IMR-90 (cell line): ENCODE measurements around the gene ZNF346. TPM values are rescaled to one million over a fixed set of nuclear protein-coding genes. Genes with fewer than 3 reads are reported as not detected.

Source experiments
- ATAC-seq: fragments of 200-7000 bp; cut with Tn5 transposase; 2 replicates; pipeline ENCODE4 v1.9.1; 2020; ENCODE audit warnings: low read depth, mild to moderate bottlenecking, moderate library complexity
- BruUV-seq: library from RNA; stranded (reverse); fragments of 400-500 nt; replicated peaks from 2 replicates; lab custom pipeline; 2021; lab: Mats Ljungman, UMichigan
- CTCF ChIA-PET: fragments of 300-600 bp; formaldehyde crosslinking; extraction: SDS; loops from one replicate; lab custom pipeline; 2021; ENCODE audit warnings: antibody characterized with exemption; lab: Yijun Ruan, JAX
- POLR2A ChIA-PET: fragments of 300-600 bp; sonication (Branson Sonifier 250); formaldehyde crosslinking; loops from one replicate; lab custom pipeline; 2022; ENCODE audit warnings: antibody characterized with exemption; ENCODE audit not compliant: unreplicated experiment; lab: Charles Lee
- DNase-seq: peaks from one replicate; pipeline ENCODE4 v3.0.0; 2013
- H2AFZ ChIP-seq: replicated peaks from 2 replicates; pipeline ENCODE3; 2013; ENCODE audit warnings: low read length, mild to moderate bottlenecking; ENCODE audit not compliant: poor library complexity
- H2AK5ac ChIP-seq: 2 replicates; pipeline ENCODE4 v1.6.1; 2013; ENCODE audit warnings: low read depth, low read length, inconsistent platforms
- H2AK9ac ChIP-seq: replicated peaks from 2 replicates; pipeline ENCODE3; 2013; ENCODE audit warnings: mild to moderate bottlenecking, low read depth, low read length, moderate library complexity; ENCODE audit not compliant: poor library complexity
- H2BK120ac ChIP-seq: 2 replicates; pipeline ENCODE4 v1.6.1; 2013; ENCODE audit warnings: low read depth, low read length, inconsistent platforms
- H2BK15ac ChIP-seq: 3 replicates; pipeline ENCODE4 v1.6.1; 2013; ENCODE audit warnings: low read depth, low read length, inconsistent platforms
- H2BK20ac ChIP-seq: 2 replicates; pipeline ENCODE4 v1.6.1; 2013; ENCODE audit warnings: low read depth, mild to moderate bottlenecking, inconsistent platforms, low read length, moderate library complexity
- H2BK5ac ChIP-seq: 2 replicates; pipeline ENCODE4 v1.6.1; 2013; ENCODE audit warnings: mild to moderate bottlenecking, low read depth, low read length, inconsistent platforms; ENCODE audit not compliant: poor library complexity, severe bottlenecking
- H3K14ac ChIP-seq: replicated peaks from 2 replicates; pipeline ENCODE4 v1.6.1; 2013; ENCODE audit warnings: low read depth, low read length, inconsistent platforms
- H3K18ac ChIP-seq: 2 replicates; pipeline ENCODE4 v1.6.1; 2013; ENCODE audit warnings: low read depth, low read length, control low read depth
- H3K23ac ChIP-seq: 2 replicates; pipeline ENCODE4 v1.6.1; 2013; ENCODE audit warnings: low read depth, low read length, inconsistent platforms
- H3K27ac ChIP-seq: 2 replicates; pipeline ENCODE4 v1.5.1; 2013; ENCODE audit warnings: mild to moderate bottlenecking, control low read depth, low read length; ENCODE audit not compliant: insufficient read depth
- H3K27me3 ChIP-seq: 2 replicates; pipeline ENCODE4 v1.6.1; 2013; ENCODE audit warnings: low read length; ENCODE audit not compliant: control insufficient read depth, insufficient read depth
- H3K36me3 ChIP-seq: 2 replicates; pipeline ENCODE4 v1.6.1; 2013; ENCODE audit warnings: low read length, mixed read lengths; ENCODE audit not compliant: control insufficient read depth, insufficient read depth
- H3K4ac ChIP-seq: 2 replicates; pipeline ENCODE4 v1.6.1; 2013; ENCODE audit warnings: low read depth, low read length, inconsistent platforms
- H3K4me1 ChIP-seq: 2 replicates; pipeline ENCODE4 v1.6.1; 2013; ENCODE audit warnings: low read length, mixed read lengths; ENCODE audit not compliant: control insufficient read depth, insufficient read depth
- H3K4me2 ChIP-seq: 2 replicates; pipeline ENCODE4 v1.6.1; 2013; ENCODE audit warnings: low read depth, mild to moderate bottlenecking, control low read depth, low read length, moderate library complexity
- H3K4me3 ChIP-seq: 2 replicates; pipeline ENCODE4 v1.5.1; 2013; ENCODE audit warnings: low read depth, mild to moderate bottlenecking, control low read depth, low read length, moderate library complexity; ENCODE audit not compliant: insufficient read depth
- H3K56ac ChIP-seq: 2 replicates; pipeline ENCODE4 v1.6.1; 2013; ENCODE audit warnings: low read length, inconsistent platforms; ENCODE audit not compliant: insufficient read depth; ENCODE audit errors: extremely low read depth
- H3K79me1 ChIP-seq, 2 experiments: 2 replicates each; pipeline ENCODE4 v1.6.1; 2013; ENCODE audit warnings: low read length in 2 of 2, inconsistent platforms in 1 of 2, low read depth in 1 of 2
- H3K9ac ChIP-seq: 2 replicates; pipeline ENCODE4 v1.6.1; 2013; ENCODE audit warnings: low read depth, low read length, control low read depth
- H3K9me1 ChIP-seq: 2 replicates; pipeline ENCODE4 v1.6.1; 2013; ENCODE audit warnings: low read length, inconsistent platforms; ENCODE audit not compliant: insufficient read depth
- H3K9me3 ChIP-seq: 2 replicates; pipeline ENCODE4 v1.6.1; 2013; ENCODE audit warnings: low read length; ENCODE audit not compliant: control insufficient read depth, insufficient read depth
- H4K20me1 ChIP-seq: 2 replicates; pipeline ENCODE4 v1.6.1; 2013; ENCODE audit warnings: low read length, inconsistent platforms; ENCODE audit not compliant: insufficient read depth
- H4K5ac ChIP-seq: 2 replicates; pipeline ENCODE4 v1.6.1; 2013; ENCODE audit warnings: mild to moderate bottlenecking, low read depth, low read length, control low read depth
- H4K8ac ChIP-seq, 2 experiments: 2 replicates each; pipeline ENCODE4 v1.6.1; 2013; ENCODE audit warnings: low read depth in 2 of 2, low read length in 2 of 2, control low read depth in 1 of 2, inconsistent platforms in 1 of 2
- H4K91ac ChIP-seq: 2 replicates; pipeline ENCODE4 v1.6.1; 2013; ENCODE audit warnings: low read depth, low read length, inconsistent platforms; ENCODE audit not compliant: insufficient read depth
- CEBPB ChIP-seq: IDR thresholded peaks from 2 replicates; pipeline ENCODE4 v1.6.1; 2012; ENCODE audit warnings: low read depth, low read length, improper control_type of control experiment
- FOS ChIP-seq: fragments of 150-350 bp; IDR thresholded peaks from 2 replicates; pipeline ENCODE4 v1.6.1; 2016; ENCODE audit warnings: low read depth, low read length
- MAZ ChIP-seq: IDR thresholded peaks from 2 replicates; pipeline ENCODE4 v1.6.1; 2012; ENCODE audit warnings: low read depth, mild to moderate bottlenecking, low read length, improper control_type of control experiment, moderate library complexity, borderline replicate concordance
- MXI1 ChIP-seq: IDR thresholded peaks from 2 replicates; pipeline ENCODE4 v1.6.1; 2012; ENCODE audit warnings: low read depth, mild to moderate bottlenecking, low read length, moderate library complexity, borderline replicate concordance
- NFE2L2 ChIP-seq: fragments of 150-350 bp; IDR thresholded peaks from 2 replicates; pipeline ENCODE4 v1.6.1; 2016; ENCODE audit warnings: low read depth, mild to moderate bottlenecking, low read length
- RAD21 ChIP-seq: IDR thresholded peaks from 2 replicates; pipeline ENCODE4 v1.6.1; 2012; ENCODE audit warnings: low read length, improper control_type of control experiment
- RFX5 ChIP-seq: IDR thresholded peaks from 2 replicates; pipeline ENCODE4 v1.8.0; 2012; ENCODE audit warnings: low read depth, mild to moderate bottlenecking, low read length, moderate library complexity
- USF2 ChIP-seq: fragments of 150-350 bp; IDR thresholded peaks from 2 replicates; pipeline ENCODE4 v1.6.1; 2017; ENCODE audit warnings: mild to moderate bottlenecking, antibody characterized with exemption, low read length, low read depth
- WGBS, 2 experiments: methylation state at CpG; one replicate each; pipeline versions ENCODE4 v1.1.5 to v1.1.7; 2013; ENCODE audit warnings: missing lambda C conversion rate in 2 of 2; ENCODE audit not compliant: insufficient read length in 1 of 2; ENCODE audit errors: extremely low coverage in 2 of 2; 5-methylcytosine and 5-hydroxymethylcytosine counted together
- dilution Hi-C: fragments of 300-500 bp; cut with HindIII; formaldehyde crosslinking; loops from one replicate; pipeline ENCODE4 v1.14.3; 2018; ENCODE audit warnings: low sequenced_read_pairs; ENCODE audit not compliant: unreplicated experiment
- in situ Hi-C: fragments of 300-500 bp; cut with MboI; formaldehyde crosslinking; loops from 3 replicates; pipeline ENCODE4 v1.14.3; 2019; ENCODE audit warnings: low sequenced_read_pairs, inconsistent platforms, mixed read lengths
- intact Hi-C: fragments of 100-400 bp; cut with micrococcal nuclease; formaldehyde crosslinking; loops from 2 replicates; pipeline ENCODE4 v1.10.0; 2022
- polyA plus RNA-seq, 3 experiments: library from polyadenylated mRNA; depleted of rRNA; stranded (reverse); fragments of >200 nt; gene quantifications; 2 replicates each; pipeline ENCODE4 v1.2.3, GENCODE V29; 2012; ENCODE audit warnings: low replicate concordance in 1 of 3
- total RNA-seq: library from RNA; depleted of rRNA; stranded (reverse); fragments of >200 nt; gene quantifications from 2 replicates; pipeline ENCODE4 v1.2.3, GENCODE V29; 2012
- TF ChIP-seq, protein P1 (sequence below): fragments of 150-350 bp; IDR thresholded peaks from 2 replicates; pipeline ENCODE4 v1.6.1; 2016; ENCODE audit warnings: low read depth, mild to moderate bottlenecking, low read length, moderate library complexity, borderline replicate concordance

ZNF346 gene
- total and polyA plus RNA-seq, 2 of the 4 experiments (the other 2 are of a cell fraction): 15.1 to 17.0 TPM

DNA sequence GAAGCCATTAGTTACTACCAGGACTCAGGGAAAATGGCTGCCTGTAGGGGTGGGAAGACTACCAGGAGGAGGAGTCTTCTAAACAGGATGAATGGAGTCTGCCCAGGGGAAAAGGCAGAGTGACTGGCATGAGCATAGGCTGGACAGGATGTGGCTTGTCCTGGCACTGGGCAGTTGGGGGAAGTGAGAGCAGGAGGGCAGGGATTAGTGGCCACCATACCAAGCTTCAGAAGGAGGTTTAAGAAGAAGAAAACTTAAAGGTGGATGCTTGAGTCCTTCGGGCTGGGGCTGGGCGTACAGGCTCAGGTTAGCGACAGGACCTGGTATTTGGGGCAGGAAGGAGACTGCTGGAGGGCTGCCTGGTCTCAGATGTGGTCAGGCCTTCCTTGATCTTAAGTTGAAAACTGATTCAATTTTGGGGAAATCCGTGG, 106.1 kb downstream of the ZNF346 start:
- Histone ChIP-seq H3K9me1 (peaks cover 19% of the 10 kb centered on the region), H3K79me1 (no peaks in the 10 kb centered on the region), H2BK20ac (no peak overlapping the region), H3K4ac (no peak overlapping the region), H2BK15ac (no peak overlapping the region; the same call in 2 of the 3 replicates), H4K91ac (no peak overlapping the region), H2BK5ac (no peak overlapping the region), H2BK120ac (no peak overlapping the region), H4K5ac (no peak overlapping the region), H4K8ac (peak overlapping the region in 1 of 2 experiments; percentile 12; a peak in 2 of 4 replicates), H3K27me3 (no peaks in the 10 kb centered on the region), H3K9ac (no peak overlapping the region), H3K18ac (no peak overlapping the region), H3K4me2 (no peak overlapping the region), H4K20me1 (no peaks in the 10 kb centered on the region), H3K36me3 (no peaks in the 10 kb centered on the region), H3K56ac (no peak overlapping the region), H3K23ac (no peak overlapping the region), H3K4me3 (no peak overlapping the region), H3K27ac (no peak overlapping the region), H3K9me3 (no peaks in the 10 kb centered on the region), H2AK9ac (peak overlapping the region; percentile 3), H2AK5ac (no peak overlapping the region), H3K14ac (no peak overlapping the region), H3K4me1 (peaks cover 7% of the 10 kb centered on the region), H2AFZ (peak overlapping the region; percentile 12)
- 95% methylated on average over 3 of the region's 4 CpGs; no CpG with 5 or more reads in 1 of the 2 experiments for WGBS, 2 experiments
- in situ Hi-C loops: no loop called here
- intact Hi-C loops: no loop called here
- TF ChIP-seq USF2 (no peak), MXI1 (no peak), NFE2L2 (no peak), CEBPB (no peak), FOS (no peak), MAZ (no peak), RFX5 (no peak), RAD21 (no peak)
- TF ChIP-seq, protein P1, sequence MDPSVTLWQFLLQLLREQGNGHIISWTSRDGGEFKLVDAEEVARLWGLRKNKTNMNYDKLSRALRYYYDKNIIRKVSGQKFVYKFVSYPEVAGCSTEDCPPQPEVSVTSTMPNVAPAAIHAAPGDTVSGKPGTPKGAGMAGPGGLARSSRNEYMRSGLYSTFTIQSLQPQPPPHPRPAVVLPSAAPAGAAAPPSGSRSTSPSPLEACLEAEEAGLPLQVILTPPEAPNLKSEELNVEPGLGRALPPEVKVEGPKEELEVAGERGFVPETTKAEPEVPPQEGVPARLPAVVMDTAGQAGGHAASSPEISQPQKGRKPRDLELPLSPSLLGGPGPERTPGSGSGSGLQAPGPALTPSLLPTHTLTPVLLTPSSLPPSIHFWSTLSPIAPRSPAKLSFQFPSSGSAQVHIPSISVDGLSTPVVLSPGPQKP: no peak
- ATAC-seq (no peak), DNase-seq (no peak)
- no TSS peak for BruUV-seq
- ChIA-PET CTCF (interaction anchor here (1.2 kb wide), 1 partner anchor 14 kb away, joined by 4 read pairs; no protein-coding TSS in a partner anchor), POLR2A (no interaction called here)
- dilution Hi-C loops: no loop called here
